OCI-LY1 (cell line): ENCODE measurements around the gene CPNE5.

Experiments used
- EZH2 ChIP-seq: fragments of 200-600 bp; sonication (generic), shearing (Covaris generic); IDR thresholded peaks from 2 replicates; pipeline ENCODE4 v1.8.0; 2017; ENCODE audit warnings: borderline replicate concordance, mixed run types, mild to moderate bottlenecking, antibody characterized with exemption, low read length, moderate library complexity, mixed read lengths
- TF ChIP-seq, protein P1 (sequence below): fragments of 200-600 bp; sonication (generic), shearing (Covaris generic); IDR thresholded peaks from 2 replicates; pipeline ENCODE4 v1.5.1; 2017; ENCODE audit warnings: mild to moderate bottlenecking, antibody characterized with exemption, low read length, moderate library complexity, mixed read lengths

- TF ChIP-seq, protein P1, sequence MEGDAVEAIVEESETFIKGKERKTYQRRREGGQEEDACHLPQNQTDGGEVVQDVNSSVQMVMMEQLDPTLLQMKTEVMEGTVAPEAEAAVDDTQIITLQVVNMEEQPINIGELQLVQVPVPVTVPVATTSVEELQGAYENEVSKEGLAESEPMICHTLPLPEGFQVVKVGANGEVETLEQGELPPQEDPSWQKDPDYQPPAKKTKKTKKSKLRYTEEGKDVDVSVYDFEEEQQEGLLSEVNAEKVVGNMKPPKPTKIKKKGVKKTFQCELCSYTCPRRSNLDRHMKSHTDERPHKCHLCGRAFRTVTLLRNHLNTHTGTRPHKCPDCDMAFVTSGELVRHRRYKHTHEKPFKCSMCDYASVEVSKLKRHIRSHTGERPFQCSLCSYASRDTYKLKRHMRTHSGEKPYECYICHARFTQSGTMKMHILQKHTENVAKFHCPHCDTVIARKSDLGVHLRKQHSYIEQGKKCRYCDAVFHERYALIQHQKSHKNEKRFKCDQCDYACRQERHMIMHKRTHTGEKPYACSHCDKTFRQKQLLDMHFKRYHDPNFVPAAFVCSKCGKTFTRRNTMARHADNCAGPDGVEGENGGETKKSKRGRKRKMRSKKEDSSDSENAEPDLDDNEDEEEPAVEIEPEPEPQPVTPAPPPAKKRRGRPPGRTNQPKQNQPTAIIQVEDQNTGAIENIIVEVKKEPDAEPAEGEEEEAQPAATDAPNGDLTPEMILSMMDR = no peak
- no peak for TF ChIP-seq EZH2
These were observed 9.6 kb upstream of the CPNE5 start for GRCh38 chr6:36848658-36849441.
